Upper lobe of left lung (tissue), 6 donors: ENCODE results near the gene MAML1. TPM values are rescaled to one million over a fixed set of nuclear protein-coding genes. Genes with fewer than 3 reads are reported as not detected.
A peak's percentile ranks its signal among the peaks of the same experiment; 100 is the strongest.

Source experiments
- ATAC-seq, 2 donors: fragments of 200-7000 bp; cut with Tn5 transposase; one replicate each; pipeline ENCODE4 v1.9.1; 2022; ENCODE audit warnings: mild to moderate bottlenecking in 2 of 2, moderate library complexity in 2 of 2; ENCODE audit not compliant: low FRiP score in 2 of 2
- DNase-seq, 2 donors: peaks; one replicate each; pipeline ENCODE4 v3.0.0-alpha.2; 2019 to 2020
- H3K27ac ChIP-seq, 4 donors: fragments of 200-600 bp; sonication (generic); one replicate each; pipeline ENCODE4 v1.5.1; 2016 to 2019
- H3K27me3 ChIP-seq, 4 donors: fragments of 200-600 bp; sonication (generic); one replicate each; pipeline ENCODE4 v1.5.1; 2017 to 2019
- H3K36me3 ChIP-seq, 4 donors: fragments of 200-600 bp; sonication (generic); one replicate each; pipeline ENCODE4 v1.5.1; 2016 to 2019
- H3K4me1 ChIP-seq, 4 donors: fragments of 200-600 bp; sonication (generic); one replicate each; pipeline ENCODE4 v1.5.1; 2018 to 2019
- H3K4me3 ChIP-seq, 4 donors: fragments of 200-600 bp; sonication (generic); one replicate each; pipeline ENCODE4 v1.5.1; 2017 to 2019; ENCODE audit warnings: mild to moderate bottlenecking in 2 of 4, moderate library complexity in 1 of 4
- H3K9me3 ChIP-seq, 4 donors: fragments of 200-600 bp; sonication (generic); one replicate each; pipeline ENCODE4 v1.5.1; 2018 to 2019
- CTCF ChIP-seq, 6 experiments: fragments of 450-650 bp in 4 of 6; fragments of 200-600 bp in 2 of 6; sonication (generic) in 2 of 6; IDR thresholded peaks; one replicate each; pipeline ENCODE4 v1.5.1; 2016 to 2019; ENCODE audit warnings: antibody characterized with exemption in 6 of 6
- EP300 ChIP-seq, 4 donors: sonication (generic); formaldehyde crosslinking; IDR thresholded peaks; one replicate each; pipeline ENCODE4 v1.5.1; 2017; ENCODE audit warnings: antibody characterized with exemption in 4 of 4, control low read depth in 2 of 4
- POLR2A ChIP-seq, 4 donors: fragments of 450-650 bp; IDR thresholded peaks; one replicate each; pipeline ENCODE4 v1.5.1; 2016 to 2017; ENCODE audit warnings: antibody characterized with exemption in 4 of 4, mild to moderate bottlenecking in 2 of 4
- POLR2AphosphoS5 ChIP-seq, 2 donors: sonication (generic); formaldehyde crosslinking; IDR thresholded peaks; one replicate each; pipeline ENCODE4 v1.5.1; 2017; ENCODE audit warnings: antibody characterized with exemption in 2 of 2
- WGBS, 2 donors: methylation state at CpG; one replicate each; pipeline ENCODE4 v1.1.5; 2017 to 2018; 5-methylcytosine and 5-hydroxymethylcytosine counted together
- total RNA-seq, 6 donors: library from RNA; depleted of rRNA in 4 of 6; stranded (reverse); fragments of >200 nt in 4 of 6; gene quantifications; one replicate each; pipeline versions ENCODE4 v1.1.0 to v1.2.1, GENCODE V29; 2016 to 2021
- donor health status: DM: no; HTN: no; CAD: no; lungs with moderate emphysema.
- donor health status: DM: no; HTN: yes; CAD: no; lungs with severe emphysema.

MAML1 gene
- total RNA-seq, 6 donors from 2014 or later = 22.5 to 59.7 (median 26.7) TPM

DNA sequence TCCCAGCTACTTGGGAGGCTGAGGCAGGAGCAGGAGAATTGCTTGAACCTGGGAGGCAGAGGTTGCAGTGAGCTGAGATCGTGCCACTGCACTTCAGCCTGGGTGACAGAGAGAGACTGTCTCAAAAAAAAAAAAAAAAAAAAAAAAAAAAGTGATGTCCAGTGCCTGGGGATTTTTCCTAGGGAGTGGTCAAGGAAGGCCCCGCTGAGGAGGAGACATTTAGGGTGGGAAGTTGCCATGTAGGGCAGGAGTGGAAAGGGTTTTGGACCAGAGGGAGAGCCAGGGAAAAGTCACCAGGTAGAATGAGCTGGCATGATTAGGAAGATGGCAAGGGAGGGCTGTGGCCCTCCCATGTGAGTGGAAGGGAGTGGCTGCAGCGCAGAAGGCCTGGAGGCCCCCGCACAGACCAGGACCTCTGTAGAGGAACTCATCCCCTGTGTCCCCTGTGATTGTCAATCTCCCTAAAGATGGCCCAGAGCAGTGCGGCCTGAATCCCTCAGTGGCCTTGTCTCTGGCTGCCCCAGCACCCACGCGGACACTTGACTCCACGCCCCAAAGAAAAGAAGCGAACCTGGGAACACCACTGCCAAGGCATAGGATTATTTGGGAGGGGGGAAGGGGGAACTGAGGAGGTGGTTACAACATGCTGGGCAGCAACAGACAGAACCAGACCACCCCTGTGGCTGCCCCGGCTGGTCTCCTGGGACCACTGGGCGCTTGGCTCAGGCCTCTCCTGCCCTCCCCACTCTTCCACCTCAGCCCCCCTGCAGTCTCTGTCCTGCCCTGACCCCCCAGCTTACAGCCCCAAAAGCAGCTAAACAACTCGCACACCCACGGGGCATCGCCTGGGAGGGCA, 85.5 kb downstream of the MAML1 start:
- Histone ChIP-seq H3K9me3 (no peaks in the 10 kb centered on the region), H3K4me3 (peak overlapping the region; percentile 40 to 99 (median 78)), H3K4me1 (peaks cover 43 to 56% (median 52%) of the 10 kb centered on the region in 4 donors), H3K27me3 (no peaks in the 10 kb centered on the region), H3K27ac (peak overlapping the region; percentile 98 to 100 (median 99)), H3K36me3 (peaks cover 0 to 22% (median 6%) of the 10 kb centered on the region in 4 donors)
- WGBS, 2 donors = 59 to 64% methylated on average over 12 to 14 of the region's 14 CpGs
- TF ChIP-seq EP300 (IDR thresholded peaks at IDR 0.05) (no peak), POLR2A (IDR thresholded peaks at IDR 0.05) (no peak), CTCF (IDR thresholded peaks at IDR 0.05) (no peak), POLR2AphosphoS5 (IDR thresholded peaks at IDR 0.05) (no peak)
- ATAC-seq (no peak), DNase-seq (peak in 1 of 2 donors; percentile 43)

DNA sequence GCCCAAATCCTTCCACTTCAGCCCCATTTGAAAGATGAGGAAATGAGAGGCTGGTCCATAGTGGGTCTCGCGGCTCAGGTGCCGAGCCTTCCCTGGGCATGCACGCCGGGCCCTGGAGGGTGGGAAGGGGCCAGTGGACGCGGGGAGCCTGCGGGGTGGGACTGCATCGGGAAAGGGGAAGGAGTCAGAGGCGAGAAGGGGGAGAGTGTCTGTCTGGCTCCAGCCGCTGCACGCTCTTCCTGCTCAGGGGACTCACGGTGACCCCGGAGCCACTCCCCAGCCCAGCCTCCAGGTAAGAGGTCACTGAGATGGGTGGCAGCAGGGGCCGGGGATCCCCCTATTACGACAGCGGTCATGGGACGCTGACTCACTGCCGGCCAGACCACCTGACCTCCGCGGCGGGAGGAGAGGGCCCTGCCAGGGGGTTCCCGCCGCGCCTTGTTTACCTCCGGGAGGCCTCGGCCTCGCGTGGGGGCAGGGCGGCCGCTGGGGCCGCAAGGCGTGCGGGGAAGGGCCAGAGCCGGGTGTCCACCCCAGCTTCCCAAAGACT, 86.2 kb downstream of the MAML1 start:
- 0 to 2% methylated on average over 28 to 31 of the region's 35 CpGs for WGBS, 2 donors
- peak; percentile 79 to 89 for ATAC-seq
- Histone ChIP-seq H3K9me3 (no peaks in the 10 kb centered on the region), H3K27ac (peak overlapping the region; percentile 98 to 100 (median 99)), H3K27me3 (no peaks in the 10 kb centered on the region), H3K4me1 (peaks cover 49 to 62% (median 58%) of the 10 kb centered on the region in 4 donors), H3K4me3 (peak overlapping the region; percentile 40 to 99 (median 78)), H3K36me3 (peaks cover 5 to 25% (median 11%) of the 10 kb centered on the region in 4 donors)
- DNase-seq = peak; percentile 96 to 98
- TF ChIP-seq EP300 (IDR thresholded peaks at IDR 0.05) (peak; percentile 43 to 100 (median 91)), POLR2AphosphoS5 (IDR thresholded peaks at IDR 0.05) (peak; percentile 96 to 98), POLR2A (IDR thresholded peaks at IDR 0.05) (peak in 3 of 4 donors; percentile 30 to 67 (median 58)), CTCF (IDR thresholded peaks at IDR 0.05) (no peak)

DNA sequence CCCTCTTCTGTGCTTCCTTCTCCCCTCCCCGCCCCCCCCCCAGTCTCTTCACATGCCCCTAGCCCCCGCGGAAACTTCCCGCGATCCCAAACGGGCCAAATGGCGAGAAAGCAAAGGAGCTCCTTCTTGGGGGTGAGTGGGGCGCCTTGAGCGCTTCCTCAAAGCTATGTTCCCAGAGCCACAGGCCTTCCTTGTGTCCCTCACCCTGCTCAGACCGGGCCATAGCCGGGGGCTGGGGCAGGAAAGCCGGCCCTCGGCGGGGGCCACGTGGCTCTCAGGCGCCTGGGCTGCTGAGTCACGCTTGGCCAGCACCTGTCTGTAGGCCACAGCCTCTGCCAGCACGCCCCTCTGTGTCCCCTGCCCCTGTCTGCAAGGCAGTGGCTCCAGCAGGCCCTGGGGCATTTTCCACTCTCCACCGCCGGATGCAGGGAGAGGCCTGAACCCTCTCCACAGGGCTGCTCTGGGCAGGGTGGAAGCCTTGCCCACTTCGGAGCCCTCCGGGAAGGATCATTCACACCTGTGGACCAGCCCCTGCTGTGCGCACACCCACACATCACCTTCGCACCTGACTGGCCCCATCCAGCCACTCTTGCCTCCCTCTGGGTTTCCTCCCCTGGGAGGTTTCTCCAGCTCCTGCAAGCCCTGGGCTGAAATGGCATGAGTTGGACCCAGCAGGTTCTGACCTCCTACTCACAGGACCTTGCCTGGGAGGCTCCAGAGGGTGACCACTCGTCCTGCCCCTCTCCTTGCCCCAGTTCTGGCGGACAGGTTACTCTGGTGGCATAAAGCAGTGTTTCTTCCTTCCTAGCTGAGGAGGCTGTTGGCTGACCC, 86.9 kb downstream of the MAML1 start:
- H3K4me1 ChIP-seq = peaks cover 56 to 68% (median 65%) of the 10 kb centered on the region in 4 donors
- TF ChIP-seq POLR2A (IDR thresholded peaks at IDR 0.05) (no peak), POLR2AphosphoS5 (IDR thresholded peaks at IDR 0.05) (peak in 1 of 2 donors; percentile 3), CTCF (IDR thresholded peaks at IDR 0.05) (no peak), EP300 (IDR thresholded peaks at IDR 0.05) (peak in 1 of 4 donors; percentile 37)
- H3K27ac ChIP-seq = peak overlapping the region; percentile 98 to 100 (median 99)
- DNase-seq (peak; percentile 90 to 91), ATAC-seq (peak; percentile 42 to 56)
- H3K27me3 ChIP-seq = no peaks in the 10 kb centered on the region
- peak overlapping the region; percentile 40 to 99 (median 78) for H3K4me3 ChIP-seq
- peaks cover 12 to 28% (median 18%) of the 10 kb centered on the region in 4 donors for H3K36me3 ChIP-seq
- no peaks in the 10 kb centered on the region for H3K9me3 ChIP-seq
- WGBS, 2 donors = 36 to 60% methylated on average over 2 to 13 of the region's 26 CpGs

GRCh38 chr5:179820127-179820482, 87.5 kb downstream of the MAML1 start:
- H3K27me3 ChIP-seq = no peaks in the 10 kb centered on the region
- TF ChIP-seq POLR2A (IDR thresholded peaks at IDR 0.05) (no peak), CTCF (IDR thresholded peaks at IDR 0.05) (no peak), EP300 (IDR thresholded peaks at IDR 0.05) (no peak), POLR2AphosphoS5 (IDR thresholded peaks at IDR 0.05) (no peak)
- DNase-seq = no peak
- peak overlapping the region; percentile 52 to 99 (median 78) for H3K4me3 ChIP-seq
- peak overlapping the region; percentile 98 to 100 (median 99) for H3K27ac ChIP-seq
- ATAC-seq = no peak
- H3K9me3 ChIP-seq = no peaks in the 10 kb centered on the region
- H3K4me1 ChIP-seq = peaks cover 59 to 74% (median 69%) of the 10 kb centered on the region in 4 donors
- 34% methylated on average over 12 of the region's 12 CpGs; no CpG with 5 or more reads in 1 of the 2 donors for WGBS, 2 donors
- H3K36me3 ChIP-seq = peaks cover 18 to 34% (median 24%) of the 10 kb centered on the region in 4 donors
